ENCODE measurements around the gene SELENOW. TPM values are rescaled to one million over a fixed set of nuclear protein-coding genes. Genes with fewer than 3 reads are reported as not detected.

SELENOW gene
- total RNA-seq, 2 experiments from 2014 or later = 71.6 TPM

DNA sequence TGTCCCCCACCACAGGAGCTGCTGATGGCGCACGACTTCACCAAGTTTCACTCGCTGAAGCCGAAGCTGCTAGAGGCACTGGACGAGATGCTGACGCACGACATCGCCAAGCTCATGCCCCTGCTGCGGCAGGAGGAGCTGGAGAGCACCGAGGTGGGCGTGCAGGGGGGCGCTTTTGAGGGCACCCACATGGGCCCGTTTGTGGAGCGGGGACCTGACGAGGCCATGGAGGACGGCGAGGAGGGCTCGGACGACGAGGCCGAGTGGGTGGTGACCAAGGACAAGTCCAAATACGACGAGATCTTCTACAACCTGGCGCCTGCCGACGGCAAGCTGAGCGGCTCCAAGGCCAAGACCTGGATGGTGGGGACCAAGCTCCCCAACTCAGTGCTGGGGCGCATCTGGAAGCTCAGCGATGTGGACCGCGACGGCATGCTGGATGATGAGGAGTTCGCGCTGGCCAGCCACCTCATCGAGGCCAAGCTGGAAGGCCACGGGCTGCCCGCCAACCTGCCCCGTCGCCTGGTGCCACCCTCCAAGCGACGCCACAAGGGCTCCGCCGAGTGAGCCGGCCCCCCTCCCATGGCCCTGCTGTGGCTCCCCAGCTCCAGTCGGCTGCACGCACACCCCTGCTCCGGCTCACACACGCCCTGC is 37.5 kb upstream of the SELENOW start:
- Histone ChIP-seq H3K4me3 (ENCODE audit: low read length) (no peak overlapping the region), H3K36me3 (ENCODE audit: insufficient read depth, low read length) (no peaks in the 10 kb centered on the region), H3K27ac (ENCODE audit: low read depth in 1 of 2, low read length in 2 of 2) (no peak overlapping the region), H3K9me3 (ENCODE audit: control insufficient read depth in 1 of 2, insufficient read depth in 1 of 2, low read length in 2 of 2) (no peaks in the 10 kb centered on the region), H3K27me3 (ENCODE audit: control insufficient read depth in 1 of 2, insufficient read depth in 2 of 2, low read length in 2 of 2) (no peaks in the 10 kb centered on the region), H3K4me1 (ENCODE audit: insufficient read depth, low read length) (peaks cover 28% of the 10 kb centered on the region)
- CTCF ChIA-PET = no interaction called here
- Mint-ChIP-seq H3K9me3 (no peaks in the 10 kb centered on the region), H3K27me3 (no peaks in the 10 kb centered on the region), H3K27ac (peak overlapping the region; percentile 35), H3K4me3 (no peak overlapping the region), H3K36me3 (ENCODE audit: low read depth) (peaks cover 6% of the 10 kb centered on the region), H3K4me1 (ENCODE audit: low read depth) (peaks cover 15% of the 10 kb centered on the region)
- ATAC-seq (ENCODE audit: poor library complexity) (no peak), DNase-seq (no peak)
- intact Hi-C loops (cut with DNase I, micrococcal nuclease) = no loop called here
- TF ChIP-seq, protein P1, sequence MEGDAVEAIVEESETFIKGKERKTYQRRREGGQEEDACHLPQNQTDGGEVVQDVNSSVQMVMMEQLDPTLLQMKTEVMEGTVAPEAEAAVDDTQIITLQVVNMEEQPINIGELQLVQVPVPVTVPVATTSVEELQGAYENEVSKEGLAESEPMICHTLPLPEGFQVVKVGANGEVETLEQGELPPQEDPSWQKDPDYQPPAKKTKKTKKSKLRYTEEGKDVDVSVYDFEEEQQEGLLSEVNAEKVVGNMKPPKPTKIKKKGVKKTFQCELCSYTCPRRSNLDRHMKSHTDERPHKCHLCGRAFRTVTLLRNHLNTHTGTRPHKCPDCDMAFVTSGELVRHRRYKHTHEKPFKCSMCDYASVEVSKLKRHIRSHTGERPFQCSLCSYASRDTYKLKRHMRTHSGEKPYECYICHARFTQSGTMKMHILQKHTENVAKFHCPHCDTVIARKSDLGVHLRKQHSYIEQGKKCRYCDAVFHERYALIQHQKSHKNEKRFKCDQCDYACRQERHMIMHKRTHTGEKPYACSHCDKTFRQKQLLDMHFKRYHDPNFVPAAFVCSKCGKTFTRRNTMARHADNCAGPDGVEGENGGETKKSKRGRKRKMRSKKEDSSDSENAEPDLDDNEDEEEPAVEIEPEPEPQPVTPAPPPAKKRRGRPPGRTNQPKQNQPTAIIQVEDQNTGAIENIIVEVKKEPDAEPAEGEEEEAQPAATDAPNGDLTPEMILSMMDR (IDR thresholded peaks at IDR 0.05) = no peak
- POLR2A ChIA-PET = no interaction called here

- Mint-ChIP-seq H3K9me3 (no peaks in the 10 kb centered on the region), H3K27ac (peak overlapping the region; percentile 35), H3K27me3 (no peaks in the 10 kb centered on the region), H3K36me3 (ENCODE audit: low read depth) (peaks cover 6% of the 10 kb centered on the region), H3K4me1 (ENCODE audit: low read depth) (peaks cover 15% of the 10 kb centered on the region), H3K4me3 (peak overlapping the region; percentile 25)
- peaks cover 34% of the 10 kb centered on the region for H3K4me1 ChIP-seq (ENCODE audit: insufficient read depth, low read length)
- no peak for ATAC-seq (ENCODE audit: poor library complexity)
- ChIA-PET CTCF (interaction anchor here (0.7 kb wide), 1 partner anchor 305 kb away, joined by 3 read pairs; no protein-coding TSS in a partner anchor), POLR2A (no interaction called here)
- DNase-seq = no peak
- TF ChIP-seq, protein P1 (IDR thresholded peaks at IDR 0.05) = no peak
- H3K36me3 ChIP-seq (ENCODE audit: insufficient read depth, low read length) = no peaks in the 10 kb centered on the region
- no peak overlapping the region for H3K27ac ChIP-seq (ENCODE audit: low read depth in 1 of 2, low read length in 2 of 2)
- H3K27me3 ChIP-seq (ENCODE audit: control insufficient read depth in 1 of 2, insufficient read depth in 2 of 2, low read length in 2 of 2) = no peaks in the 10 kb centered on the region
- H3K4me3 ChIP-seq (ENCODE audit: low read length) = no peak overlapping the region
- no peaks in the 10 kb centered on the region for H3K9me3 ChIP-seq (ENCODE audit: control insufficient read depth in 1 of 2, insufficient read depth in 1 of 2, low read length in 2 of 2)
- intact Hi-C loops (cut with DNase I, micrococcal nuclease) = loop anchor here in 1 of 2 experiments (2.0 kb wide), 1 partner anchor 37 kb away; the partner anchor contains the start of gene SELENOW
These were observed 36.9 kb upstream of the SELENOW start for GRCh38 chr19:47741544-47742140.

- H3K27me3 ChIP-seq (ENCODE audit: control insufficient read depth in 1 of 2, insufficient read depth in 2 of 2, low read length in 2 of 2) = no peaks in the 10 kb centered on the region
- Mint-ChIP-seq H3K27ac (no peak overlapping the region), H3K9me3 (no peaks in the 10 kb centered on the region), H3K27me3 (no peaks in the 10 kb centered on the region), H3K36me3 (ENCODE audit: low read depth) (peaks cover 12% of the 10 kb centered on the region), H3K4me1 (ENCODE audit: low read depth) (peaks cover 20% of the 10 kb centered on the region), H3K4me3 (peak overlapping the region; percentile 48)
- H3K9me3 ChIP-seq (ENCODE audit: control insufficient read depth in 1 of 2, insufficient read depth in 1 of 2, low read length in 2 of 2) = no peaks in the 10 kb centered on the region
- H3K4me3 ChIP-seq (ENCODE audit: low read length) = peak overlapping the region; percentile 66
- intact Hi-C loops (cut with DNase I, micrococcal nuclease) = loop anchor here (1.0 to 2.0 kb wide), 3 partner anchors 29 to 306 kb away; partner anchors contain the start of genes EHD2 (in 1 of the 2) and SELENOW (in 1 of the 2)
- ChIA-PET CTCF (interaction anchor here (0.7 to 1.5 kb wide), 3 partner anchors 29 to 306 kb away, joined by 3 to 8 read pairs (median 5); partner anchors contain the start of gene EHD2), POLR2A (no interaction called here)
- TF ChIP-seq, protein P1 (IDR thresholded peaks at IDR 0.05) = no peak
- H3K4me1 ChIP-seq (ENCODE audit: insufficient read depth, low read length) = peaks cover 44% of the 10 kb centered on the region
- no peak for DNase-seq
- no peak for ATAC-seq (ENCODE audit: poor library complexity)
- no peak overlapping the region for H3K27ac ChIP-seq (ENCODE audit: low read depth in 1 of 2, low read length in 2 of 2)
- peaks cover 5% of the 10 kb centered on the region for H3K36me3 ChIP-seq (ENCODE audit: insufficient read depth, low read length)
These were observed 35.9 kb upstream of the SELENOW start for GRCh38 chr19:47742634-47743033.
